CD4-positive, alpha-beta T cell treated with Interleukin-4 for 1 hour (primary cell): ENCODE data around the gene MYMK.

Source experiments
- DNase-seq, 2 donors: peaks; one replicate each; pipeline ENCODE4 v3.0.0-alpha.2; 2020 to 2022

Gene MYMK

DNA sequence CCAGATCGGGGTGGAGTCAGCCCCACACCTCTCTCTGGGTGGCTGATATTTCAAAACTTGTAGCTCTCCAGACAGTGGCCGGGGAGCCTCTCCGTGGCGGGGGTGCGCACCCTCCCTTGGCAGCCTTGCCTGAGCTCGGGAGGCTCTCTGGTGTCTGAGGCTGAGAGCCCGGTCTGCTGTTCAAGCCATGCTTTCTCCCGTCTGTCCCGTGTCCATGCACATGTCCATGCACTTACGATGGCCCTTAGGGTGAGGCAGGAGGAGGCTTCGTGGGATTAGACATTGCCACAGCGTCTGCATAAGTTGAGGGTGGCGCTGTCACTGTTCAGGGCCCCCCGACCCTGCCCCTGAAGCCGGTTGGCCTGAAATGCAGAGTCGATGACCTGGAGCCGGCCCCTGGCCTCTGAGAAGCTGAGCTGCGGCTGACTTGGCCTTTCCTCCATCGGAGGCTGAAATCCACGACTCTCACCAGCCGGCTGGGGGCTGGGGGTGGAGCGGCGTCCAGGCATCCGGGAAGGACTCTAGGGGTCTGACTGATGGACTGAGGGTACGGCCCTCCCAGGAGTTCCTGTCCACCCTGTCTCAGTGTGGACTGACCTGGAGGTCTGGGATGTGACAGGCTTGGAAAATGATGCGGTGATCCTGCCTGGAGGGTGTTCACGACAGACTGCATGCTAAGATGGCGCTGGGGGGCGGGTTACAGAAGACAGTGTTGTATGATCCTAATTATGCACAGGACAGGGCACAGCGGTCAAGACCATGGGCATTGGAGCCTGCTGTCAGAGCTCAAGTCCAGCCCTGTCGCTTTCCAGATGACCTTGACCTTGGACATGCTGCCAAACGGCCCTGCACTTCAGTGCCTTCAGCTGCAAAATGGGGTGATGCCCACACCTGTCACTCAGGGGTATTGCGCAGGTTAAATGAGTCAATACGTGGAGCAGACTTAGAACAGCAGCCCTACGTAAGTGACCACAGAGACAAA is 27.6 kb downstream of the MYMK start:
- no peak for DNase-seq

DNA sequence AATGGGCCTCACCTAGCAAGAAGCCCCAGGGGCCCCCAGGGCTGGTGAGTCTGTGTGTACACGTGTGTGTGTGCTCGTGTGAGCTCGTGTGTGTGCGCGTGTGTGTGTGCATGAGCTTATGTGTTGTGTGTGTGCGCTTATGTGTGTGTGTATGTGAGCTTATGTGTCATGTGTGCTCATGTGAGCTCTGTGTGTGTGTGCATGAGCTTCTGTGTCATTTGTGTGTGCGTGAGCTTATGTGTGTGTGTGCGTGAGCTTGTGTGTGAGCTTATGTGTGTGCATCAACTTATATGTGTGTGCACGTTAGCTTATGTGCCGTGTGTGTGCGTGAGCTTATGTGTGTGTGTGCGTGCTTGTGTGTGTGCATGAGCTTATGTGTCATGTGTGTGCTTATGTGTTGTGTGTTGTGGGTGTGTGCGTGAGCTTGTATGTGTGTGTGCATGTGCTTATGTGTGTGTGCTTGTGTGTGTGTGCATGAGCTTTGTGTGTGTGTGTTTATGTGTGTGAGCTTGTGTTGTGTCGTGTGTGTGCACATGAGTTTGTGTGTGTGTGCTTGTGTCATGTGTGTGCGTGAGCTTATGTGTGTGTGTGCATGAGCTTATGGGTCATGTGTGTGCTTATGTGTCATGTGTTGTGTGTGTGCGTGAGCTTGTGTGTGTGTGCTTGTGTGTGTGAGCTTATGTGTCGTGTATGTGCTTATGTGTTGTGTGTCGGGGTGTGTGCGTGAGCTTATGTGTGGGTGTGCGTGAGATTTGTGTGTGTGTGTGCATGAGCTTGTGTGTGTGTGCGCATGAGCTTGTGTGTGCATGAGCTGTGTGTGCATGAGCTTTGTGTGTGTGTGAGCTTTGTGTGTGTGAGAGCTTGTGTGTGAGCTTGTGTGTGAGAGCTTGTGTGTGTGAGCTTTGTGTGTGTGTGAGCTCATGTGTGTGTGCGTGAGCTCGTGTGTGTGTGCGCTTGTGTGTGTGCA is 29.1 kb downstream of the MYMK start:
- DNase-seq, result no peak

DNA sequence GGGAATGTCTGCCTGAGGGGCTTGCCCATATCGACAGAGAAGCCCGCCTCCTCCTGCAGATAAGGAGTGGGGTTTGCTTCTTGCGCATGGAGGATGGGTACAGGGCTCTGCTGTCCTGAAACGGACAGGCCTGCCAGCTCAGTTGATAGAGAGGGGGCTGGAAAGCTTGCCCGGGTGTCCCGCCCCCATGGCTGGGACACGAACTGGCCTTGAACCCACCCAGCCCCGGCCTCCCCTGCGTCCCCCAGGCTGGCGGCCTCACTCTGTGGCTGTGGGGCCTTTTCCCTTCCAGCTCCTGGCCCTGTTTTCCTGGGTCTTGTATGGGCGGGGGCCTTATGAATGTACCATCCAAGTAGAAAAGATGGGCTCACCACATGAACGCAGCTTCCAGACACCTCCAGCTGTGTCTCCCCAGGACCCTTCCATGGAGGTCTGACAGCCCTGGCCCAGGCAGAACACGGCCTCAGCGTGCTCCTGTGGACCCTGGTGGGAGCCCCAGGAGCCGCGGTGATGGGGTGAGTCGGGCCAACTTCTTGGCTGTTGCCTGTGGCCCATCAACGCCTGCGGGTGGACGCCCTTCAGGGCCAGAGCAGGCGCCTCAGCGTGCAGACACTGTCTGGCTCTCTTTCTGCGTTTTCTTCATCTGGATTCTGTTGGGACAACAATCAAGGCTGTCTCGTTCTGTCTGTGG is 30.0 kb downstream of the MYMK start:
- no peak for DNase-seq

- no peak for DNase-seq
Observed at GRCh38 chr9:133493845-133494540, 30.8 kb downstream of the MYMK start.

- DNase-seq, result no peak
Observed at GRCh38 chr9:133493428-133493827, 31.3 kb downstream of the MYMK start.

- DNase-seq, result no peak
Observed at GRCh38 chr9:133492061-133493021, 32.4 kb downstream of the MYMK start.

DNA sequence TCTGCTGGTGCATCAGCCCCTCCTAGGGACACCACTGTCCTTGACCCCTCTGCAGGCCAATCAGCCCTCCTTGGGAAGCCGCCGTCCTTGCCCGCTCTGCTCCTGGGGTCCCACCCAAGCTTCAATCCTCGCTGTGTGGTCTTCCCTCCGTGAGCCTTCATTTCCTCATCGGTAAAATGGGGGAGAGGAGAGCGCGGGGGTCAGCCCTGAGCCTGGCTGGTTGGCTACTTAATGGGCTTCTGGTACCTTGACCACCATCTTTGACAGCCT is 33.2 kb downstream of the MYMK start:
- DNase-seq, result no peak

DNA sequence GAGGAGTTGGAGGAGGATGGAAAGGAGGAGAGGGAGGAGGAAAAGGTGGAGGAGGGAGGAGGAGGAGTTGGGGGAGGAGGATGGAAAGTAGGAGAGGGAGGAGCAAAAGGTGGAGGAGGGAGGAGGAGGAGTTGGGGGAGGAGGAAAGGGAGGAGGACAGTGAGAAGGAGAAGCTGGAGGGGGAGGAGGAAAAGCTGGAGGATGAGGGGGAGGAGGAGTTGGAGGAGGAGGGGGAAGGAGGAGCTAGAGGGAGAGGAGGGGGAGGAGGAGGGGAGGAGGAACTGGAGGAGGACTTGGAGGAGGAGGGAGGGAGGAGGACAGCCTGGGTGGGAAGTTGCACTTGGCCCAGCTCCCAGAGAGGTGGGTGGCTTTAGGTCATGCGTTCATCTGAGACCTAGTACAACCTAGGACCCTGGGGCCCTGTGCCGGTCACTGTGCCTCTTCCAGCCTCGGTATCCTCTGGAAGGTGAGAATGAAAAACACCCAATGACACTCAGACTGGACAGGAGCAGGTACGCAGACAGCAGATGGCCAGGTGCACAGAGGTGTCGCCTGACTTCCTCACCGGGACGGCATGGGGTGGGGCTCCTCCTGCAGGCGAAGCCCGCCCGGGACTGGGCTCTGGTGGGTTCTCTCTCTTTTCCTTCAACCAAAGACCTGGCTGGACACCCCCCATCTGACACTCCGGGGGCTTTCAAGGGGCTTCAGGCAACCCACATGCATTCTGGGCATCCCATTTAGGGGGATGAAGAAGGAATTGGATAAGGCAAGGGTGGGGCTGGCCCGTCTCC is 33.7 kb downstream of the MYMK start:
- DNase-seq, result no peak

- no peak for DNase-seq
Observed at GRCh38 chr9:133490201-133490681, 34.5 kb downstream of the MYMK start.

GRCh38 chr9:133489253-133490190 is 35.2 kb downstream of the MYMK start:
- no peak for DNase-seq

DNA sequence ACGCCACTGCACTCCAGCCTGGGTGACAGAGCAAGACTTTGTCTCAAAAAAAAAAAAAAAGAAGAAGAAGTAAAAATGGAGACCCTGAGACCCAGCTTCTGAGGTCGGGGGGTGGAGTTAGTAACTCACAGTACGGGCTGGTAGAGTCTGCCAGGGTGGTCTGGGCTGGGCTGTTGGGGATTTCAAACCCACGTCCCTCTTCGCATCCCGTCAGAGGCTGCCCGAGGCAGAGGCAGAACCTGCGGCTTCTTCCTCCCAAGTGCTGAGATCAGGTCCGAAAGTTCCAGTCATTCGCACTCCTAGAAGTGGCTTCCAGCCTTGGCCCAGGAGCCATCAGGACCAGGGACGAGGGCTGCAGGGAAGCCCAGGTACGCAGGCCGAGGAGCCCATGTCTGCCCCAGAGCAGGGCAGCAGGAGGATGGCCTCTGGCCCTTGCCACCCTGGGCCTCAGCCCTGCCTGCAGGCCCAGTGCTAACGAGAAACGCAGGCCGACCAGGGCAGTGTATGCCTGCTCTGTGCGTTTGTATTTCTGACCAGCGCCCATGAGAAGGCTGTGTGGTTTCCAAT is 36.0 kb downstream of the MYMK start:
- no peak for DNase-seq

DNA sequence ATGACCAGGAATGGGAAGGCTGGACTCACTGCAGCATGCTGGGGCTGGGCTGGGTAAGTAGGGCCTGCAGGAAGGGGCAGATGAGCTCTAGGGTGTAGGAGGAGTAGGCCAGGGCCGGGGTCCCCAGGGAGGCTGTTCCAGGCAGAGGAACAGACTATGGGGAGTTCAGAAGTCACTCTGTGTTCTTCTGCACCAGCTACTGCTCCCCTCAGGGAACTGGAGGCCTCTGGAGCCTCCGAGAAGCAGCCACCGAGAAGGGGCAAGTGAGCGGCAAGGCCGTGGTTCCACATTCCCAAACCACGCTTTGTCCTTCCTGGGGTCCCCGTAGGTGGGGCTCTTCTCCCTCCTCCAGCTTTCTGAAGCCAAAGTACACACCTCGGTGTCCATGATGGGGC is 37.4 kb downstream of the MYMK start:
- DNase-seq, result no peak

DNA sequence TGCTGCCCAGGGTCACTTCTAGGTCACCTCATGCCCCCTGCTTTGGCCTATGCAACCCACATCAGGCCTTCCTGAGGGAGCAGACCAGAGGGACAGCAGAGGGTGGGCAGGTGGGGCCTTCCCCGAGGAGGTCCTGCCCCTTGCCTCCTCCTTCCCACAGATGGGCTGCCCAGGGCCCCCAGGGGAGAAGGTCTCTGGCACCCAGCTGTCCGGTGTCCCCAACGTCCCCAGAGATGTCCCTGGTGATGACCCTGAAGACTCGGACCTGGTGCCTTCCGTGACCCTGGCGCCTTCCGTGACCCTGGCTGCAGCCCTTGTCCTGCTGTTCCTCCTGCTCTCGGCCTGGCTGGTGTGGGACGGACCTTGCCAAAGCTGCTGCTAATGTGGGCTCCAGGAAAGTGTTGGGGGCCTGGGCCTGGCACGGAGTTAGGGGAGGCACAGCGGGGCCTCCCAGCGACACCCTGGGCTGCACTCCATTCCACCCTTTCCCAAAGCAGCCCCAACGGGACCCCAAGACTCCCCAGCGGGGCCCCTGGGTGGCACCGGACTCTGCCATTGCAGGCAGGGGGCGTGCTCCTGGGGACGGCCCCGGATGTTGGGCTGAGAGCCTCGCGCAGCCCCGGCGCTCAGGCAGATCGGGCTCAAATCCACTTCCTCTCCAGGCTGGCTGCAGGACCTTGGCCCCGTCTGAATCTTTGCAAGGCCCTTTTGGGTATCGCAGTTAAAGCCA is 39.1 kb downstream of the MYMK start:
- DNase-seq, result no peak

DNA sequence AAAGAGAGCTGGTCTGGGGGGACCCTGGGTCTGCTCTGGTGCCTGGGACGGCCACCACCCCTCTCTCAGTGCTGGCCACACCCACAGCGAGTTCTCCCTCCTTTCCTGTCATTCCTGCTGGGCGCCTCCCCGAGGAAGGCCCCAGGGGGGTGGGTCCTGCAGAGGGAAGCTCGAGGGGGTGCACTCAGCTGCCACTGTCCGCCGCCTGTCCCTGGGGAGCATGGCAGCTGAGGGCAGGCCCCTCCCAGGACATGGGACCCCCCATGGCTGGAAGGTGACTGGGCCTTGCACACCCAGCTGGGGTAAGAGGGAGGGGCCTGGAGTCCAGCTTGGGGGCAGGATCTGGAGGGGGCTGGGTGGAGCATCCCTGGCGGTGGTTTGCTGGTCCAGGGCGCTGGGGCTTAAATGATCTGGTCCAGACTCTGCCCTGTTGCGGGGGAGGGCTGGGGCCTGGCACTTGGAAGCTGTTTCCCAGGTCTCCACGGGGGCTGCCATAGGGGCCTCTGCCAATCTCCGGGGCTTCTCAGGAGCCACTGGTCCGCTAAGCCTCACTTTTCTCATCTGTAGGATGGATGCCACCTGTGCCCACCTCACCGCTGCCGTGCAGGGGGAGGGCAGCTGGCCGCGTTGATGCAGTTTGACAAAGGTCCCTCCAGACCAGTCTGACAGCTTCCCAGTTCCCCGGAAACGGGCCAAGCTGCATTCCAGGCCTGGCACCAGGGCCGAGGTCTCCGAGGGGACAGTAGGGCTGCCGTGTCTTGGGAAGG is 39.9 kb downstream of the MYMK start:
- no peak for DNase-seq

- DNase-seq, result no peak
Observed at GRCh38 chr9:133483611-133484010, 41.1 kb downstream of the MYMK start.

DNA sequence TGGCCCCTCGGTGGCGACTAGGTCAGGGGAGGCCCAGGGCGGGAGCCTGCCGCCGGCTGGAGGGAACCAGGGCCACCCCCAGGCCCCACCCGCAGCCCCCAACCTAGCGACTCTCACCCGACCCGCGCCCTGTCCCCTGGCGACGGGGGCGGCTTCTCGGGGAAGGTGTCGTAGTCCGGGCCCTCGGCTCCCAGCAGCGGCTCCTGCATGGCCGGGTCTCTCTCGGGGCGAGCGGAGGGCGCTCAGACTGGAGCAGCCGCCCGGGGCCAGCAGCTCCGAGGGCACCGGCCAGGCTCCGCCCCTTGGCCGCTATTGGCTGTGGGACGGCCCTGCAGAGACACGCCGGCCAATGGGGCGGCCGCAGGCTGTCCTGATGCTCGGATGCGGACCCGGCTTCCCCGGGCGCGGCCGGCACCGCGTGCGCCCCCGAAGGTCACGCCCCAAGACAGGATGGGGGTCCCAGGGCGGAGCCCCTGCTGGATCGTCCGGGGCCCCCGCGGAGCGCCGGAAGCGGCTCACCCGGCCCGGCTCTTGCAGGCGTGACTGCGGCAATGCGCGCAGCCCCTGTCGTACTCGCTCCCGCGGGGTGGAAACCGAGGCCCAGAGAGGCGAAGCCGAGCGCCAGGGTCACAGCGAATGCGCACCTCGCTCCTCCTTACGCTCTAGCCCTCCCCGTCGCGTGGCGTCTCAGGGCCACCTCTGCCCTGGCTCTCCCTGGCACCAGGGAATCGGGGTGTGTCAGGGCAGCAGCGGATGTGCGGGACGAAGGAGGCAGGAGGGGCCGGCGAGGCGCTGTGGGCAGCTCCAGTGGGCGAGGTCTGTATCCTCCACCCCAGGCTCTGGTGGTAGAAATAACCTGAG is 45.7 kb downstream of the MYMK start, which contains the start of gene SLC2A6:
SLC2A6 (minus strand) TSS at position 249 of the 861 bp plus-strand sequence; CDS start at position 209, 40 bp downstream.
- peak; percentile 83 to 84 for DNase-seq
